ENCODE measurements around the gene TLCD1. TPM values are rescaled to one million over a fixed set of nuclear protein-coding genes. Genes with fewer than 3 reads are reported as not detected.

Gene TLCD1
- total and polyA plus RNA-seq, 10 of the 15 experiments (the other 5 are each of a cell fraction or from before 2014, with no cell fraction given): 2.9 to 19.8 (median 7.7) TPM

DNA sequence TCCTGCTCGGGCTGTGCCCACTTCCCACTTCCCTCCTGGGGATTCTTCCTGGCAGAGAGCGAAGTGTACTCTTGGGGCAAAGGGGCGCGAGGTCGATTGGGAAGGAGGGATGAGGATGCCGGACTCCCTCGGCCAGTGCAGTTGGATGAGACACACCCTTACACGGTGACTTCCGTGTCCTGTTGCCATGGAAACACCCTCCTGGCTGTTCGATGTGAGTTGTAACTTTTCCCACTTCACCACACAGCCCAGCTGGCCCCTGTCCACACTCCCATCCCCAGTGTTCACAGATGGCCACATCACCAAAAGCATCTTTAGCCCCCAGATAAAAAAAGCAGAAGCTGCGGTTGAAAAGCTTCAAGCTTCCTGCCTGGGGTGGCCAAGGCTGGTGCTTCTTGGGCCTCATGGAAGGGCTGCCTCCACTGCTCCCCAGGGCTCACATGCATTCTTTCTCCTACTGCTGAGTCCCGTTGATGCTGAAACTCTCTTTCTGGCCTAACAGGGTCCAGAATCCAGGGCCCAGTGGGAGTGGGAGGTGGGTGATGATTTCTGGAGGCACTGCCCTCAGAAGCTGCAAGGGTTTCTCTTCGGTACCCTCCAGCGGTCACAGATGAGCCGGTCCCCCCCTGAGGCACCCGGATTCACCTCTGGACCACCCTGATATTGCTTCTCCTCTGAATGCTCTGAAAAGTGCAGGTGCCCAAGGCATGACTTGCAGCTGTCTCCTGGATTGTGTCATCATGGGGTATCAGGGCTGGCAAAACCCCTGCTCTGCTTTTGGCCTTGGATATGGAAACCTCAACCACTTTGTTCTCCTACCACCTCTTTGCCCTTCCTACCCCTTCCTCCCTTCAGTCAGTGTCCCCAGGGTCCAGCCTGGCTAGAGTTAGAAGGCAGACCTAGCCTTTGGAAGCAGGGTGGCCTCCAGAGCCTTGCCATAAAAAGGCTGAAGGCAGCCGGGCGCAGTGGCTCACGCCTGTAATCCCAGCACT lies 15.6 kb upstream of the TLCD1 start (continued):
- TF ChIP-seq, protein P1, sequence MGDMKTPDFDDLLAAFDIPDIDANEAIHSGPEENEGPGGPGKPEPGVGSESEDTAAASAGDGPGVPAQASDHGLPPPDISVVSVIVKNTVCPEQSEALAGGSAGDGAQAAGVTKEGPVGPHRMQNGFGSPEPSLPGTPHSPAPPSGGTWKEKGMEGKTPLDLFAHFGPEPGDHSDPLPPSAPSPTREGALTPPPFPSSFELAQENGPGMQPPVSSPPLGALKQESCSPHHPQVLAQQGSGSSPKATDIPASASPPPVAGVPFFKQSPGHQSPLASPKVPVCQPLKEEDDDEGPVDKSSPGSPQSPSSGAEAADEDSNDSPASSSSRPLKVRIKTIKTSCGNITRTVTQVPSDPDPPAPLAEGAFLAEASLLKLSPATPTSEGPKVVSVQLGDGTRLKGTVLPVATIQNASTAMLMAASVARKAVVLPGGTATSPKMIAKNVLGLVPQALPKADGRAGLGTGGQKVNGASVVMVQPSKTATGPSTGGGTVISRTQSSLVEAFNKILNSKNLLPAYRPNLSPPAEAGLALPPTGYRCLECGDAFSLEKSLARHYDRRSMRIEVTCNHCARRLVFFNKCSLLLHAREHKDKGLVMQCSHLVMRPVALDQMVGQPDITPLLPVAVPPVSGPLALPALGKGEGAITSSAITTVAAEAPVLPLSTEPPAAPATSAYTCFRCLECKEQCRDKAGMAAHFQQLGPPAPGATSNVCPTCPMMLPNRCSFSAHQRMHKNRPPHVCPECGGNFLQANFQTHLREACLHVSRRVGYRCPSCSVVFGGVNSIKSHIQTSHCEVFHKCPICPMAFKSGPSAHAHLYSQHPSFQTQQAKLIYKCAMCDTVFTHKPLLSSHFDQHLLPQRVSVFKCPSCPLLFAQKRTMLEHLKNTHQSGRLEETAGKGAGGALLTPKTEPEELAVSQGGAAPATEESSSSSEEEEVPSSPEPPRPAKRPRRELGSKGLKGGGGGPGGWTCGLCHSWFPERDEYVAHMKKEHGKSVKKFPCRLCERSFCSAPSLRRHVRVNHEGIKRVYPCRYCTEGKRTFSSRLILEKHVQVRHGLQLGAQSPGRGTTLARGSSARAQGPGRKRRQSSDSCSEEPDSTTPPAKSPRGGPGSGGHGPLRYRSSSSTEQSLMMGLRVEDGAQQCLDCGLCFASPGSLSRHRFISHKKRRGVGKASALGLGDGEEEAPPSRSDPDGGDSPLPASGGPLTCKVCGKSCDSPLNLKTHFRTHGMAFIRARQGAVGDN (IDR thresholded peaks at IDR 0.05): peak; percentile 79; the same call in 1 of the 2 replicates
- TF ChIP-seq CREB1 (IDR thresholded peaks at IDR 0.05; ENCODE audit: low read depth) (no peak), WRNIP1 (IDR thresholded peaks at IDR 0.05; ENCODE audit: borderline replicate concordance, low read depth, low read length) (no peak), RUNX3 (IDR thresholded peaks at IDR 0.05; ENCODE audit: low read length) (no peak), RB1 (IDR thresholded peaks at IDR 0.05; ENCODE audit: borderline replicate concordance) (no peak; the same call in 1 of the 2 replicates), EZH2 (IDR thresholded peaks at IDR 0.05; ENCODE audit: borderline replicate concordance, control insufficient read depth, low read depth, low read length) (no peak), HDAC2 (IDR thresholded peaks at IDR 0.05) (no peak), ZNF207 (IDR thresholded peaks at IDR 0.05; ENCODE audit: borderline replicate concordance) (no peak), ESRRA (IDR thresholded peaks at IDR 0.05; ENCODE audit: low read length) (no peak)
- TF ChIP-seq, protein P2, sequence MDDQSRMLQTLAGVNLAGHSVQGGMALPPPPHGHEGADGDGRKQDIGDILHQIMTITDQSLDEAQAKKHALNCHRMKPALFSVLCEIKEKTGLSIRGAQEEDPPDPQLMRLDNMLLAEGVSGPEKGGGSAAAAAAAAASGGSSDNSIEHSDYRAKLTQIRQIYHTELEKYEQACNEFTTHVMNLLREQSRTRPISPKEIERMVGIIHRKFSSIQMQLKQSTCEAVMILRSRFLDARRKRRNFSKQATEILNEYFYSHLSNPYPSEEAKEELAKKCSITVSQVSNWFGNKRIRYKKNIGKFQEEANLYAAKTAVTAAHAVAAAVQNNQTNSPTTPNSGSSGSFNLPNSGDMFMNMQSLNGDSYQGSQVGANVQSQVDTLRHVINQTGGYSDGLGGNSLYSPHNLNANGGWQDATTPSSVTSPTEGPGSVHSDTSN (IDR thresholded peaks at IDR 0.05; ENCODE audit: insufficient replicate concordance, low read depth, low read length): no peak
- TF ChIP-seq, protein P3, sequence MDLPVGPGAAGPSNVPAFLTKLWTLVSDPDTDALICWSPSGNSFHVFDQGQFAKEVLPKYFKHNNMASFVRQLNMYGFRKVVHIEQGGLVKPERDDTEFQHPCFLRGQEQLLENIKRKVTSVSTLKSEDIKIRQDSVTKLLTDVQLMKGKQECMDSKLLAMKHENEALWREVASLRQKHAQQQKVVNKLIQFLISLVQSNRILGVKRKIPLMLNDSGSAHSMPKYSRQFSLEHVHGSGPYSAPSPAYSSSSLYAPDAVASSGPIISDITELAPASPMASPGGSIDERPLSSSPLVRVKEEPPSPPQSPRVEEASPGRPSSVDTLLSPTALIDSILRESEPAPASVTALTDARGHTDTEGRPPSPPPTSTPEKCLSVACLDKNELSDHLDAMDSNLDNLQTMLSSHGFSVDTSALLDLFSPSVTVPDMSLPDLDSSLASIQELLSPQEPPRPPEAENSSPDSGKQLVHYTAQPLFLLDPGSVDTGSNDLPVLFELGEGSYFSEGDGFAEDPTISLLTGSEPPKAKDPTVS (IDR thresholded peaks at IDR 0.05; ENCODE audit: low read depth, low read length): no peak
- TF ChIP-seq, protein P4, sequence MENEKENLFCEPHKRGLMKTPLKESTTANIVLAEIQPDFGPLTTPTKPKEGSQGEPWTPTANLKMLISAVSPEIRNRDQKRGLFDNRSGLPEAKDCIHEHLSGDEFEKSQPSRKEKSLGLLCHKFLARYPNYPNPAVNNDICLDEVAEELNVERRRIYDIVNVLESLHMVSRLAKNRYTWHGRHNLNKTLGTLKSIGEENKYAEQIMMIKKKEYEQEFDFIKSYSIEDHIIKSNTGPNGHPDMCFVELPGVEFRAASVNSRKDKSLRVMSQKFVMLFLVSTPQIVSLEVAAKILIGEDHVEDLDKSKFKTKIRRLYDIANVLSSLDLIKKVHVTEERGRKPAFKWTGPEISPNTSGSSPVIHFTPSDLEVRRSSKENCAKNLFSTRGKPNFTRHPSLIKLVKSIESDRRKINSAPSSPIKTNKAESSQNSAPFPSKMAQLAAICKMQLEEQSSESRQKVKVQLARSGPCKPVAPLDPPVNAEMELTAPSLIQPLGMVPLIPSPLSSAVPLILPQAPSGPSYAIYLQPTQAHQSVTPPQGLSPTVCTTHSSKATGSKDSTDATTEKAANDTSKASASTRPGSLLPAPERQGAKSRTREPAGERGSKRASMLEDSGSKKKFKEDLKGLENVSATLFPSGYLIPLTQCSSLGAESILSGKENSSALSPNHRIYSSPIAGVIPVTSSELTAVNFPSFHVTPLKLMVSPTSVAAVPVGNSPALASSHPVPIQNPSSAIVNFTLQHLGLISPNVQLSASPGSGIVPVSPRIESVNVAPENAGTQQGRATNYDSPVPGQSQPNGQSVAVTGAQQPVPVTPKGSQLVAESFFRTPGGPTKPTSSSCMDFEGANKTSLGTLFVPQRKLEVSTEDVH (IDR thresholded peaks at IDR 0.05; ENCODE audit: low read depth, partially characterized antibody): no peak
- TF ChIP-seq, protein P5, sequence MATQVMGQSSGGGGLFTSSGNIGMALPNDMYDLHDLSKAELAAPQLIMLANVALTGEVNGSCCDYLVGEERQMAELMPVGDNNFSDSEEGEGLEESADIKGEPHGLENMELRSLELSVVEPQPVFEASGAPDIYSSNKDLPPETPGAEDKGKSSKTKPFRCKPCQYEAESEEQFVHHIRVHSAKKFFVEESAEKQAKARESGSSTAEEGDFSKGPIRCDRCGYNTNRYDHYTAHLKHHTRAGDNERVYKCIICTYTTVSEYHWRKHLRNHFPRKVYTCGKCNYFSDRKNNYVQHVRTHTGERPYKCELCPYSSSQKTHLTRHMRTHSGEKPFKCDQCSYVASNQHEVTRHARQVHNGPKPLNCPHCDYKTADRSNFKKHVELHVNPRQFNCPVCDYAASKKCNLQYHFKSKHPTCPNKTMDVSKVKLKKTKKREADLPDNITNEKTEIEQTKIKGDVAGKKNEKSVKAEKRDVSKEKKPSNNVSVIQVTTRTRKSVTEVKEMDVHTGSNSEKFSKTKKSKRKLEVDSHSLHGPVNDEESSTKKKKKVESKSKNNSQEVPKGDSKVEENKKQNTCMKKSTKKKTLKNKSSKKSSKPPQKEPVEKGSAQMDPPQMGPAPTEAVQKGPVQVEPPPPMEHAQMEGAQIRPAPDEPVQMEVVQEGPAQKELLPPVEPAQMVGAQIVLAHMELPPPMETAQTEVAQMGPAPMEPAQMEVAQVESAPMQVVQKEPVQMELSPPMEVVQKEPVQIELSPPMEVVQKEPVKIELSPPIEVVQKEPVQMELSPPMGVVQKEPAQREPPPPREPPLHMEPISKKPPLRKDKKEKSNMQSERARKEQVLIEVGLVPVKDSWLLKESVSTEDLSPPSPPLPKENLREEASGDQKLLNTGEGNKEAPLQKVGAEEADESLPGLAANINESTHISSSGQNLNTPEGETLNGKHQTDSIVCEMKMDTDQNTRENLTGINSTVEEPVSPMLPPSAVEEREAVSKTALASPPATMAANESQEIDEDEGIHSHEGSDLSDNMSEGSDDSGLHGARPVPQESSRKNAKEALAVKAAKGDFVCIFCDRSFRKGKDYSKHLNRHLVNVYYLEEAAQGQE (IDR thresholded peaks at IDR 0.05; ENCODE audit: low read depth, low read length): no peak
- TF ChIP-seq, protein P6, sequence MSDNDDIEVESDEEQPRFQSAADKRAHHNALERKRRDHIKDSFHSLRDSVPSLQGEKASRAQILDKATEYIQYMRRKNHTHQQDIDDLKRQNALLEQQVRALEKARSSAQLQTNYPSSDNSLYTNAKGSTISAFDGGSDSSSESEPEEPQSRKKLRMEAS (IDR thresholded peaks at IDR 0.05; ENCODE audit: low read depth, low read length): no peak

All from GM12878 (cell line).